Urinary bladder (tissue), 4 donors: ENCODE results near the gene MOCOS. TPM values are rescaled to one million over a fixed set of nuclear protein-coding genes. Genes with fewer than 3 reads are reported as not detected.

Experiments
- DNase-seq: peaks from one replicate; pipeline ENCODE4 v3.0.0-alpha.2; 2015; ENCODE audit errors: extremely low spot score
- H3K27ac ChIP-seq: one replicate; pipeline ENCODE4 v1.5.1; 2013; ENCODE audit warnings: low read depth, mild to moderate bottlenecking, moderate library complexity
- H3K36me3 ChIP-seq: one replicate; pipeline ENCODE4 v1.6.1; 2013; ENCODE audit warnings: mild to moderate bottlenecking, moderate library complexity; ENCODE audit not compliant: insufficient read depth
- H3K4me1 ChIP-seq: one replicate; pipeline ENCODE4 v1.6.1; 2013; ENCODE audit warnings: mild to moderate bottlenecking, moderate library complexity; ENCODE audit not compliant: insufficient read depth
- H3K4me3 ChIP-seq: one replicate; pipeline ENCODE4 v1.5.1; 2013; ENCODE audit warnings: low read depth, low read length
- WGBS: extraction: QIAGEN DNeasy Blood & Tissue Kit; methylation state at CpG from one replicate; pipeline ENCODE4 v1.1.7; 2013; 5-methylcytosine and 5-hydroxymethylcytosine counted together
- polyA plus RNA-seq: library from polyadenylated mRNA; stranded (reverse); fragments of 200-250 nt; gene quantifications from one replicate; pipeline ENCODE4 v1.2.3, GENCODE V29; 2013
- total RNA-seq: library from RNA; depleted of rRNA; stranded (reverse); fragments of >200 nt; gene quantifications from one replicate; pipeline ENCODE4 v1.2.3, GENCODE V29; 2014
- donor health status: healthy with polysubstance abuse.
- donor health status: healthy.

The MOCOS gene
- total and polyA plus RNA-seq, 2 donors: 0.95 to 2.1 TPM

DNA sequence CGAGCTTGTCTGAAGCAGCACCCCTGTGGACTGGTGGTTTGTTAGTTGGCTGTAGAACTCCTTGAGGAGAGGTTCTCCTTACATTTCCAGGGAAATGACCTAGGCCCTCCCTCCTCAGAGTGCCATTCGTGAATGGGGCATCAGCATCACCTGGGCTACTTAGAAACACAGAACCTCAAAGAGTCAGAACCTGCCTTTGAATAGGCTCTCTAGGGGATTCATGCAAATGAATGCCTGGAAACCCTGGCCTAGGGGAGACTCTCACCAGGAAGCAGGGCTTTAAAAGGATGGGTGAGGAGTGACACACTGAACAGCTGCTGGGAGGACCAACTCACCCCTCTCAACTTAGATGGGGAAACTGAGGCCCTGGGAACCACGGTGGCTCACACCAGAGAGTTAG is 2.1 kb upstream of the MOCOS start:
- WGBS: 95% methylated on average over 3 of the region's 3 CpGs
- Histone ChIP-seq H3K4me1 (no peaks in the 10 kb centered on the region), H3K27ac (no peak overlapping the region), H3K4me3 (no peak overlapping the region), H3K36me3 (no peaks in the 10 kb centered on the region)
- no peak for DNase-seq

DNA sequence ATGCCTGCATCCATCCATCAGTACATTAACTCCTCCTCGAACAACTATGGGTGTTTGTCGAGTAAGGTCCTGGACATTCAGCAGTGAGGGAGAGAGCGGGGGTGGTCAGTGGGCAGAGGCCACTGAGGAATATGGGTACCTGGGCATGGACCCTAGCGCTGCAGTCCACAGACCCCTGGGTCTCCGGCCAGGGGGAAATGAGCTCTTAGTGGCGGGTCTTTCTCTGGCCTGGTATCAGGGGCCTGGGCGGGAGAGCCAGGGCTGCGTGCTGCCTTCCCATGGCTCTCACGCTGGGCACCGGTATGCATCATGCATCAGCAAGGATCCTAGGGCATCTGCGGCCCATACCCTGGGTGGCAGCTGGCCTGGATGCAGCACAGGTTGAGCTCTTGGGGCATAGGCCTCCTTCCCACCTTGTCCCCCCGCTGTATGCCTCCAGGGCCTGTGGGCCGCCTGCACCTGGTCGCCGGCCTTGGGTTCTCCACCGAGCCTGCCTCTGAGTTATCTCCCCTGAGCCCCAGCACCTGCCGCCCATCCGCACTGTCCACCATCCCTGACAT is 1.3 kb upstream of the MOCOS start:
- H3K4me1 ChIP-seq: no peaks in the 10 kb centered on the region
- 81% methylated on average over 18 of the region's 18 CpGs for WGBS
- no peak overlapping the region for H3K27ac ChIP-seq
- no peak overlapping the region for H3K4me3 ChIP-seq
- H3K36me3 ChIP-seq: no peaks in the 10 kb centered on the region
- DNase-seq: no peak

DNA sequence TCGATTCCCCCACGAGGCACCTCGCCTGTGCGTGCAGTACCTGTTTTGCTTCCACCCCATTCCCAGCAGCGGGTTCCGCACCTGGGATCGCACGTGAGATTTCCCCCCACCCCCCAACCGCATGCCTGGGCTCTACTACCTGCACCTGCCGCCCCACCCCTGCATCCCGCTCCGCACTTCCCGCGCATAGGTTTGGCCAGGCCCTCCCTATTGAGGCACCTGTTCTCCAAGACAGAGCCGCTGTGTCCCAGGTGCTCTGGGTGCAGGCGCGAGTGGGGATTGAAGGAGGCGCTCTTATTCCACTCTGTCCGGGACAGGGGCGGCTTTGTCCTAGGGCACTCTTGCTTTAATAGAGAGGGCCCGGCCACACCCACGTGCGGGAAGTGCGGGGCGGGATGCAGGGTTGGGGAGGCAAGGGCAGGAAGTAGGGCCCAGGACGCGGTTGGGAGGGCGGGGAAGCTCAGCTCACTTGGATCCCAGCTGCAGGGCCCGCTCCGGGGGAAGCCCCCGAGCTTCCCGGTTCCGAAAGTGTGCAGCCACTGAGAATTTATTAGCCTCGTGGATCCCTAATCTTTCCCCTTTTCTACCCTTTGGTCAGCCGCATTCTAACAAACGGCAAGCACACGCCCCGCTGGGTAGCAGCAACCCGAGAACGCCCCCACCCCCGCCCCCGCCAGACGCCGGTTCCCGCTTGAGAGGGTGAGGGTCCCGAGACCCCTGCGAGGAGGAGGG is 670 bp upstream of the MOCOS start:
- Histone ChIP-seq H3K27ac (no peak overlapping the region), H3K4me1 (no peaks in the 10 kb centered on the region), H3K4me3 (peak overlapping the region; percentile 71), H3K36me3 (no peaks in the 10 kb centered on the region)
- WGBS: 8% methylated on average over 47 of the region's 47 CpGs
- no peak for DNase-seq

DNA sequence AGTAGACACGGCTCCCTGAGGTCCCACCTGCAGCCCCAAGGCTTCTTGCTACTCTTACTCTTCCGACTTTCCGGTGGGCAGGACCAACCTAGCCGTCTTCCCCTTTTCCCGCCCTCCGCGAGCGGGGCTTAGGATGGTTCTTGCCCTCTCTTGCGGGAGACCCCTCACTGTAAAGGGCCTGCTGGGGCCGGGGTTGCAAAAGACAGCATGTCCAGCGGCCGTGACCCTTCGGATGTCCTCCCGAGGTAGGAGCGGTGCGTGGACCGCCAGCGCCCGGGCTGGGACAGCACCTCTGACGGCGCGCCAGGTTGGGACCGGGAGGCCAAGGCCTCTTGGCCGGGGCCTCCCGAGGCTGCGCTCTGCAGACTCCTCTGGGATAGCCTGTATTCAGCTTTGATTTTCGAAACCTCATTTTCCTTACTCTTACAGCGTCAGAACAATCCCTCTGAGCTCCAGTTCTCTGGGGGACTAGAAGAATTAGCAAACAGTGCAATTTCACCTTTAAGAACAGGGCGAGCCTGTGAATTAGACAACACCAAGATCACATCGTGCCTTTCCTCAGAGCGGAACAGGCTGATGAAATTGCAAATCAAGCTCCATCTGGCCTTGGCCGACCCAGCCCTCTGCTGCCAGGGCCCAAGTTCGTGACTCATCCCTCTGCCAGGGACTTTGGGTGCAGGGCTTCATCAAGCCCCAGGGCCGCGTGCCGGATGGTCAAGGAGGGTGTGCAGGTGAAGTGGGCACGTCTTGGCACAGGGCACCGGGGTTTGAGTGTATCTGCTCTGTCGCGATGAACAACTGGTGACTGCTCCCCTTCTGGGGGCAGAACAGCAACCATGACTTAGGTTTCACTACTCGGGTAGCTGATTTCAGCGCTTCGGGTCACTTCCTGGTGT is 777 bp downstream of the MOCOS start:
- Histone ChIP-seq H3K36me3 (no peaks in the 10 kb centered on the region), H3K27ac (no peak overlapping the region), H3K4me1 (no peaks in the 10 kb centered on the region), H3K4me3 (peak overlapping the region; percentile 71)
- 43% methylated on average over 43 of the region's 43 CpGs for WGBS
- DNase-seq: no peak

DNA sequence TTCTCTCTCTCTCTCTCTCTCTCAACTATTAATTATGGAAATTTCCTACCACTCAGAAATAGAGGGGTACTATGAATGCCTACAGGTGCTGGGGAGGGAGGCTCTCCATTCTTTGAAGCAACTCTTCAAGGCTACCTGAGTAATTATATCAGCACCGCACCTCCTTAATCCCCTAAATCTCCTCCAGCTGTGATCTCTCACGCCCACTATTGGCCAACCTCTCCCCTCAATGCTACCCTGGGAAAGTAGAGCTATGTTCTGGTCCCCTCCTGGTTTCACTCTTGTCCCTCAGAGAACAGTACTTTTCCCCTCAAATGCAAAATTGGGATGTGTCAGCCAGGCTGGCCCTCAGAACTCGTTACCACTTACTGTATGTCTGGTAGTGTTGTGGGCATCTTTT is 1.6 kb downstream of the MOCOS start:
- H3K27ac ChIP-seq: no peak overlapping the region
- 81% methylated on average over 3 of the region's 3 CpGs for WGBS
- DNase-seq: no peak
- no peaks in the 10 kb centered on the region for H3K4me1 ChIP-seq
- H3K4me3 ChIP-seq: no peak overlapping the region
- H3K36me3 ChIP-seq: no peaks in the 10 kb centered on the region

DNA sequence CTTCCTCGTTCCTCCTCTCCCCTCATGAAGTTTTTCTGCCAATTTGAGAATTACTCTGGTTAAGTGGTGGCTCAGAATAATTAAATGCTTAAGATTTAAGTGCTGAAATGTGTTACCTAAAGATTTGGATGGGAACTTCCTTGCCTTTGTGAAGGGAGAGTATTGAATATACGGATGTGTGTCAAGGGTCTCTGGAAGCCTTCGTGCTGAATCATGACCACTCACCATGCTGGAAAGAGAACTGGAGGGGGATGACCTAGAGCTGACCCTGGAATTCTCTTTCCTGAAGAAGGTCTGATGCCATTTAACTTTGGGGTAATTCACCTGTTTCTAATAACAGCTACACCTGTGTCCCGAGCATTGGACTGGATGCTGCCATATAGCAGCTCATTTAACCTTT is 2.2 kb downstream of the MOCOS start:
- DNase-seq: no peak
- Histone ChIP-seq H3K36me3 (no peaks in the 10 kb centered on the region), H3K4me1 (no peaks in the 10 kb centered on the region), H3K4me3 (no peak overlapping the region), H3K27ac (no peak overlapping the region)
- WGBS: 80% methylated on average over 4 of the region's 4 CpGs

DNA sequence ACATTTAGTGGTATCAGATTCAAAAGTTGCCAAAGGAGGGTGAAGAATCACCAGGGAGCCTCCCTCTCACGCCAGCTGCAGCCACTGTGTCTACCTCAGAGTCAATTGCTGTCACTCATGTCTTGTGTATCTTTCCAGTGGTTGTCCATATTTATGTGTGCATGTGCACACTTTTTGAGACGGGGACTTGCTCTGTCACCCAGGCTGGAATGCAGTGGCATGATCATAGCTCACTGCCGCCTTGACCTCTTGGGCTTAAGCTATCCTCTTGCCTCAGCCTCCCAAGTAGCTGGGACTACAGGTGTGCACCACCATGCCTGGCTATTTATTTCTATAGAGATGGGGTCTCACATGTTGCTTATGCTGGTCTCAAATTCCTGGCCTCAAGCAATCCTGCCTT is 4.0 kb downstream of the MOCOS start:
- no peak overlapping the region for H3K4me3 ChIP-seq
- H3K27ac ChIP-seq: no peak overlapping the region
- no peak for DNase-seq
- no peaks in the 10 kb centered on the region for H3K4me1 ChIP-seq
- no peaks in the 10 kb centered on the region for H3K36me3 ChIP-seq
- WGBS: over 99% methylated on average over 3 of the region's 3 CpGs

DNA sequence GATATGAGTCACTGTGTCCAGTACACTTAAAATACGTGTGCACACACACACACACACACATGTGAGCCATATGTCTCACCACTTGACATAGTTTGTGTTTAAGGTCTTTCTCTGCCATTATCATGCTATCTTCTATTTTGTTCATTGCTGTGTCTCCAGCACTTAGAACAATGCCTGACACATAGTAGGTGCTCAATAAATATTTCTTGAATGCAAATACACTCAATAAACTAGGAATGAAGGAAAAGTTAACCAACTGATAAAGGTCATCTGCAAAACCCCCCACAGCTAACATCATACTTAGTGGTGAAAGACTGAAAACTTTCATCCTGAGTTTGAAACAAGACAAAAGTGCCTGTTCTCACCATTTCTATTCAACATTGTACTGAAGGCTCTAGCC is 4.4 kb downstream of the MOCOS start:
- Histone ChIP-seq H3K4me1 (no peaks in the 10 kb centered on the region), H3K27ac (no peak overlapping the region), H3K36me3 (no peaks in the 10 kb centered on the region), H3K4me3 (no peak overlapping the region)
- WGBS: 78% methylated on average over 1 of the region's 1 CpG
- no peak for DNase-seq

DNA sequence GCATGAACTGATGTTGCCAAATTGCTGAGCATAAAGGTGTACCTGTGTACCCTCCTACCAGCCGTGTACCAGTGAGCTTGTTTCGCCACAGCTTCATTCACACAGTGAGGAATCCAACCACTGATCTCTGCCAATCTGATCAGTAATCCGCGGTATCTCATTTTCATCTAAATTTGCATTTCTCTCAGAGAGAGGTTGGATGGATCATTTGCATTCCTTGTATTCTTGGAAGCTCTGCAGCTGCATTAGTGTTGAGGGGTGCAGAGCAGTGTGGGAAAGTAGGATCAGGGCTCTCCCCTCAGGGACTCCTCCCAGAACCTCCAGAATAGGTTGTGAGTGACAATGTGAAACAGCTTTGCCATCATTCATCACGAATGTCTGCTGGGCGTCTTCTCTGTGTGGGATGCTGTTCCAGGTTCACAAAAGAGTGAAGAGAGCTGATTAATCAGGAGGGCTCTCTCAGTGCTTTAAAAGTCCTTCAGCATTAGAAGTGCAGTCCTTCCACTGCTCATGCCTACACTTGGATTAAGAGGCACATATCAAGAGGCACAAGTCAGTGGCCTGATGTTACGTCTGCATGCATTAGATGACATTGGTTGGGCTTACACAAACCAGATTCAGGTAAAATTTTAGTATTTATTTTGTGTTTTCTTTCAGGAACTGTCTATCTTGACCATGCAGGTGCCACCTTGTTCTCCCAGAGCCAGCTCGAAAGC is 7.5 kb downstream of the MOCOS start:
- DNase-seq: no peak
- WGBS: 87% methylated on average over 8 of the region's 8 CpGs
- Histone ChIP-seq H3K4me1 (no peaks in the 10 kb centered on the region), H3K4me3 (no peak overlapping the region), H3K36me3 (no peaks in the 10 kb centered on the region), H3K27ac (no peak overlapping the region)

DNA sequence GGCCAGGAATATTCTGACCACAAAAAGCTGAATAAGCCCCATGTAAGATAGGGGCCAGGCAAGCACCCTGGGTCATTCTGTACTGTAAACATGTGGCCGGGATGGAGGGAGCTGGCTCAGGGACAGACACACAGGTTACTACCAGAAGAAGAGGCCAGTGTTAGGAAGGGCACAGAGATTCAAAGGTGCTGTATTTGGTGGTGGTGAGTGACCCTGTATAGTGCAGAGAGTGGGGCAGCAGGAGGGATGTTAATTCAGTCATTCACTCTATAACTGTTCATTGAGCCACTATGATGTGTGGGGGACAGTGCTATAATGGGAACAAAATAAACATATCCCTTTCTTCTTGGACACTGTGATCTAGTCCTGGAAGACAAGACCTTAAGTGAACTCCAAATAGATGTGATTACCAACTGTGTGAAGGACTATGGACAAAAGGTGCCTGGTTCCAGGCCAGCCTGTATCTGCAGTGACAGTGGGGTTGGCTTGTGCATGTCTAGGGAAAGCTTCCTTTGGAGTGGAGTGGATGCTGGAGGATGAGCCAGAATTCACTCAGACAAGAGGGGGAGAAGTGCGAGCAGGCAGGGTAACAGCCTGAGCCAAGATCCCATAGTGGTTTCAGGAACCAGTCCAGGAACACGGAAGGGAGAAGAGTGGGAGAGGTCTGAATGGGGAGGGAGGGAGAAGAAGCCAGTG is 8.3 kb downstream of the MOCOS start:
- Histone ChIP-seq H3K36me3 (no peaks in the 10 kb centered on the region), H3K4me3 (no peak overlapping the region), H3K4me1 (no peaks in the 10 kb centered on the region), H3K27ac (no peak overlapping the region)
- no peak for DNase-seq
- WGBS: 43% methylated on average over 3 of the region's 3 CpGs

DNA sequence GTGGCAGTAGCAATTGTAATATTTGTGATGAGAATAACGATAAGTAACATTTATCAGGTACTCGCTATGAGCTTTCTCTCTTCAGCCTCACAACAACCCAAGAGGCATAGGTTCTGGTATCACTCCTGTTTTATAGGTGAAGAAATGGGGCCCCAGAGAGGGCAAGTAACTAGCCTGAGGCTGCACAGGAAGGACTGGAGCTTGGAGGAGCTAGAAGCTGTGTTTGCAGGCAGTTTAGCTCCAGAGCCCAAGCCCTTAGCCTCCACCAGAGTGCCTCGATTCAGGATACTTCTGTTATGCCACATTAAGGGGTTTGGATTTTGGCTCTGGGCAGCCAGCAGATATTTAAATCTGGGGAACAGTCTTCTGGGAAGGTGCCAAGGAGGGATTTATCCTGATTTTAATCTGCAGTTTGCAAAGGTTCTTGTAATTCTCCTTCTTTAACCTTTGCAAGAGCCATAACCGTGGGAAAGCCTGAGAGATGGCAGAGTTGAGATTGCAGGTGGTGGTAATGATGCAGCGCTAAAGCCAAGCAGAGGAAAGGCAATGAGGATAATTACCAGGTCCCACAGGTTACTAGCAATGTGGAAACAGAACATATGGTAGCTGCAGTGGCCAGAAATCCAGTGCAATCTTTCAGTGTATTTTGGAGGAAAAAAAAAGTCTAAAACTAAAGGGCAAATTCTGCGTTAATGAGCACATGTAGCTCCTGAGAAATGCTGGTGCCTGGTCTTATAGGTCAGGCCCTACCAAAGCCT is 9.1 kb downstream of the MOCOS start:
- no peak overlapping the region for H3K4me3 ChIP-seq
- WGBS: 76% methylated on average over 6 of the region's 6 CpGs
- H3K4me1 ChIP-seq: no peaks in the 10 kb centered on the region
- H3K36me3 ChIP-seq: no peaks in the 10 kb centered on the region
- H3K27ac ChIP-seq: no peak overlapping the region
- DNase-seq: no peak

DNA sequence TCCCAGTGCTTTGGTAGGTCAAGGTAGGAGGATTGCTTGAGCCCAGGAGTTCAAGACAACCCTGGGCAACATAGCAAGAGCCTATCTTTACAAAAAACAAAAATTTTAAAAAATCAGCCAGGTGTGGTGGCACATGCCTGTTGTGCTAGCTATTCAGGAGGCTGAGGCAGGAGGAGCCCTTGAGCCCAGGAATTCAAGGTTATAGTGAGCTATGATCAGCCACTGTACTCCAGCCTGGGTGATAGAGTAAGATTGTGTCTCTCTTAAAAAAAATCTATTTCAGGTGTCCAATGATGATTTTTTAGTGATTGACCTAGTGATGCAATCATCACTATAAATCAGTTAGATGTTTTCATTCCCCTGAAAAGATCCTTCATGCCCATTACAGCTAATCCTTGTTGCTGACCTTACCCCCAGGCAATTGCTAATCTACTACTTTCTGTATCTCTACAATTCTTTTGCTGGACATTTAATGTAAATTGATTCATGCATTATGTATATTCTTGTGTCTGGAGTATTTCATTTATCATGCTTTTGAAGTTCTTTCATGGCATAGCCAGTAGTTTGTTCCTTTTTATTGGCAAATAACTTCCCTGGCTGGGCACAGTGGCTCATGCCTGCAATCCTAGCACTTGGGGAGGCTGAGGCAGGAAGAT is 10.3 kb downstream of the MOCOS start:
- no peak overlapping the region for H3K4me3 ChIP-seq

More for the DNA sequence above, 10.3 kb downstream of the MOCOS start:
- DNase-seq: no peak
- no peaks in the 10 kb centered on the region for H3K4me1 ChIP-seq
- no peaks in the 10 kb centered on the region for H3K36me3 ChIP-seq
- H3K27ac ChIP-seq: no peak overlapping the region
